ENCODE data around the gene RASGEF1C.

Gene RASGEF1C

DNA sequence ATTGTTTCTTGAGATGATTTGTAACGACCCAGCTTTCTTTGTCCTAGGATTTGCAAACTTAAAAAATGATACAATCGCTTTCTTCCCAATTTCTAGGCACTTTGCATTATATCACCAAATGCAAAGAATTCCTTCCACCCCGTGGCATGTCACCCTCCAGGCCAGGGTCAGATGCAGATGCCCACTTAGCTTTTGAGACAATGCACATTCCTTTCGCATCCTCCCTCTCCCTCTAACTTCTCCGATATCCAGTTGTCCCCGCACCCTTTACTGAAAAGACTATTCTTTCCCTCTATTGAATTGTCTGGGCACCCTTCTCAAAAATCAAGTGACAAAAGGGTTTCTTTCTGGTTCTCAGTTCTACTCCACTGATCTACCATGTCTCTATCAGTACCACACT lies 154.8 kb downstream of the RASGEF1C start:
- no peak for DNase-seq (ENCODE audit: low spot score in 2 of 2)
- Histone ChIP-seq H3K27me3 (ENCODE audit: low read depth) (no peaks in the 10 kb centered on the region), H3K4me1 (peaks cover 70% of the 10 kb centered on the region), H3K4me3 (no peak overlapping the region), H3K9me3 (no peaks in the 10 kb centered on the region), H3K36me3 (replicated peaks) (no peaks in the 10 kb centered on the region)
- in situ Hi-C loops (cut with MboI; ENCODE audit: low sequenced_read_pairs) = no loop called here

DNA sequence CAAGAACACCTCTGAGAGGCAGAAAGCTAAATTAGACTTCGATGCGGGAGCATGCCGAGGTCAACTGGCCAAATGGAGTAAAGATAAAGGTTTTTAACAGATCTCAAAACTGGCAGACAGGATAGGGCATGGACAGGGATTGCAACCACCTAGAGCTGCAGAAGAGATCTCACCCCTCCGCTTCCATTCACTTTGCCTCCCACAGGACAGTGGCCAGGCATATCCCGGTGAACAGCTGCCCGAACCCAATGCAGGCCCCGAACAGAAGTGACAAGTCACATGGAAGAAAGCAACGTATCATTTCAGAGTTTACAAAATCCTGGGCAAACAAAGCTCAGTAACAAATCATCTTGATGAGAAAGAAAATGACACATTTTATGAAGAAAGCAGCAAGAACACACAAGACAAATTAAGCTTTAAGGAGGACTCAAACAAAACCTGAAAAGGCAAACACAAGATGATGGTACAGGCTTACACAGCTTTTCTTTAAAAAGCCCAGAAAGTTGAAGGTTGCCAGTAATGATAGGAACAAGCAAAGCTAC lies 155.9 kb downstream of the RASGEF1C start:
- in situ Hi-C loops (cut with MboI; ENCODE audit: low sequenced_read_pairs) = no loop called here
- no peaks in the 10 kb centered on the region for H3K36me3 ChIP-seq (replicated peaks)
- H3K4me1 ChIP-seq = peaks cover 76% of the 10 kb centered on the region
- peak in 1 of 2 experiments; percentile 50 for DNase-seq (ENCODE audit: low spot score in 2 of 2)
- no peak overlapping the region for H3K4me3 ChIP-seq
- H3K9me3 ChIP-seq = no peaks in the 10 kb centered on the region
- no peaks in the 10 kb centered on the region for H3K27me3 ChIP-seq (ENCODE audit: low read depth)

DNA sequence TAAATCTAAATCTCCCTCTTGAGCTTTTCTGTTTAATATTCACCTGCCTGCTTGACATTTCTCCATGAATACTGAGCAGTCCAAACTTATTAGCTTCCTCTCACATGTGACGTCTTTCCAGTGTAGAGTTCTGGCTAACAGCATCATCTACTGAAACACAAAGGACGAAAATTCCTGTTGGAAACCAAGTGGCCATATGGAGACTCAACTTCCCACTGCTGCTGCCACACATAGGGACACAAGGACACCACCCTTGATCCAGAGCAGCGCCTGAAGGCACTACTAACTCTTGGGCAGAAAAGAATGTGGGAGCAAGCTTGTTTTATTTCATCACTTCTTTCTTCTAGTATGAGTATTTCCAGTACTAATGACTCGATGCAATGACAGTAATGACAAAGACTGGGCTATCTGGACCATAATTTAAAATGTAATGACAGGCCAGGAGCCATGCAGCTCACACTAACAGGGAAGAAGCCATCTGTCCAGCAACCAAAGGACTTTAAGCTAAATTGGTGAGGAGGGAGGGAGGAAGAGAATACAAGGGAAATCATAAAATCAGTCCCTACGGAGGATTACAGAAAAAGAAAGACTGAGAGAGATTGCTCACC lies 156.7 kb downstream of the RASGEF1C start:
- no peaks in the 10 kb centered on the region for H3K27me3 ChIP-seq (ENCODE audit: low read depth)
- in situ Hi-C loops (cut with MboI; ENCODE audit: low sequenced_read_pairs) = no loop called here
- no peak overlapping the region for H3K4me3 ChIP-seq
- no peaks in the 10 kb centered on the region for H3K9me3 ChIP-seq
- no peak for DNase-seq (ENCODE audit: low spot score in 2 of 2)
- no peaks in the 10 kb centered on the region for H3K36me3 ChIP-seq (replicated peaks)
- peaks cover 72% of the 10 kb centered on the region for H3K4me1 ChIP-seq
